ENCODE results near the gene PCDHGA4. TPM values are rescaled to one million over a fixed set of nuclear protein-coding genes. Genes with fewer than 3 reads are reported as not detected.

PCDHGA4 gene
- total RNA-seq, 2 donors from 2014 or later = 0.32 TPM; not detected in 1

Other genes starting within 250 kb of the PCDHGA4 start
- not detected for gene PCDHB4, start 233.2 kb upstream of the PCDHGA4 start, total RNA-seq
- gene PCDHB5, start 219.8 kb upstream of the PCDHGA4 start, total RNA-seq = not detected
- not detected for gene PCDHB6, start 205.0 kb upstream of the PCDHGA4 start, total RNA-seq
- not detected for gene PCDHB7, start 182.4 kb upstream of the PCDHGA4 start, total RNA-seq
- gene PCDHB8, start 177.2 kb upstream of the PCDHGA4 start, total RNA-seq = not detected
- not detected for gene PCDHB16, start 172.6 kb upstream of the PCDHGA4 start, total RNA-seq
- gene PCDHB9, start 167.9 kb upstream of the PCDHGA4 start, total RNA-seq = not detected
- gene PCDHB10, start 162.7 kb upstream of the PCDHGA4 start, total RNA-seq = not detected
- not detected for gene PCDHB11, start 155.4 kb upstream of the PCDHGA4 start, total RNA-seq
- not detected for gene PCDHB12, start 146.3 kb upstream of the PCDHGA4 start, total RNA-seq
- under 1 TPM in 1 of 2 donors, not detected in 1; 0.08 TPM for gene PCDHB13, start 141.1 kb upstream of the PCDHGA4 start, total RNA-seq
- not detected for gene PCDHB14, start 131.7 kb upstream of the PCDHGA4 start, total RNA-seq
- not detected for gene PCDHB15, start 109.6 kb upstream of the PCDHGA4 start, total RNA-seq
- gene SLC25A2, start 51.0 kb upstream of the PCDHGA4 start, total RNA-seq = under 1 TPM in 1 of 2 donors, not detected in 1; 0.42 TPM
- 10 to 100 TPM; 45.3 to 50.4 TPM for gene TAF7, start 34.2 kb upstream of the PCDHGA4 start, total RNA-seq
- under 1 TPM; 0.09 to 0.16 TPM for gene PCDHGA1, start 24.5 kb upstream of the PCDHGA4 start, total RNA-seq
- gene PCDHGA2, start 16.3 kb upstream of the PCDHGA4 start, total RNA-seq = not detected
- under 1 TPM in 1 of 2 donors, not detected in 1; 0.09 TPM for gene PCDHGA3, start 11.2 kb upstream of the PCDHGA4 start, total RNA-seq
- gene PCDHGB1, start 4.9 kb upstream of the PCDHGA4 start, total RNA-seq = not detected
- under 1 TPM; 0.17 to 0.34 TPM for gene PCDHGB2, start 5.0 kb downstream of the PCDHGA4 start, total RNA-seq
- gene PCDHGA5, start 9.1 kb downstream of the PCDHGA4 start, total RNA-seq = under 1 TPM in 1 of 2 donors, not detected in 1; 0.11 TPM
- gene PCDHGB3, start 15.2 kb downstream of the PCDHGA4 start, total RNA-seq = under 1 TPM in 1 of 2 donors, not detected in 1; 0.21 TPM
- under 1 TPM; 0.06 to 0.40 TPM for gene PCDHGA6, start 18.9 kb downstream of the PCDHGA4 start, total RNA-seq
- gene PCDHGA7, start 27.7 kb downstream of the PCDHGA4 start, total RNA-seq = under 1 TPM in 1 of 2 donors, not detected in 1; 0.06 TPM
- gene PCDHGB4, start 32.7 kb downstream of the PCDHGA4 start, total RNA-seq = under 1 TPM; 0.06 to 0.08 TPM
- not detected for gene PCDHGA8, start 37.6 kb downstream of the PCDHGA4 start, total RNA-seq
- gene PCDHGB5, start 42.9 kb downstream of the PCDHGA4 start, total RNA-seq = under 1 TPM; 0.09 to 0.24 TPM
- gene PCDHGA9, start 47.8 kb downstream of the PCDHGA4 start, total RNA-seq = not detected
- under 1 TPM in 1 of 2 donors, not detected in 1; 0.08 TPM for gene PCDHGB6, start 53.0 kb downstream of the PCDHGA4 start, total RNA-seq
- gene PCDHGA10, start 58.0 kb downstream of the PCDHGA4 start, total RNA-seq = under 1 TPM; 0.06 to 0.08 TPM
- under 1 TPM in 1 of 2 donors, not detected in 1; 0.11 TPM for gene PCDHGB7, start 62.7 kb downstream of the PCDHGA4 start, total RNA-seq
- under 1 TPM in 1 of 2 donors, not detected in 1; 0.09 TPM for gene PCDHGA11, start 66.0 kb downstream of the PCDHGA4 start, total RNA-seq
- gene PCDHGA12, start 75.5 kb downstream of the PCDHGA4 start, total RNA-seq = not detected
- under 1 TPM in 1 of 2 donors, not detected in 1; 0.56 TPM for gene PCDHGC3, start 120.9 kb downstream of the PCDHGA4 start, total RNA-seq
- not detected for gene PCDHGC4, start 130.0 kb downstream of the PCDHGA4 start, total RNA-seq
- not detected for gene PCDHGC5, start 134.1 kb downstream of the PCDHGA4 start, total RNA-seq

Data from activated T-helper 17 cell treated with anti-CD3 and anti-CD28 coated beads, Interleukin-2, amount 50 U/mL, for 72 hours (primary cell).